ENCODE measurements around the gene SLC38A10. TPM values are rescaled to one million over a fixed set of nuclear protein-coding genes. Genes with fewer than 3 reads are reported as not detected.

SLC38A10 gene
- total and polyA plus RNA-seq, 7 donors = 7.8 to 88.7 (median 37.9) TPM

DNA sequence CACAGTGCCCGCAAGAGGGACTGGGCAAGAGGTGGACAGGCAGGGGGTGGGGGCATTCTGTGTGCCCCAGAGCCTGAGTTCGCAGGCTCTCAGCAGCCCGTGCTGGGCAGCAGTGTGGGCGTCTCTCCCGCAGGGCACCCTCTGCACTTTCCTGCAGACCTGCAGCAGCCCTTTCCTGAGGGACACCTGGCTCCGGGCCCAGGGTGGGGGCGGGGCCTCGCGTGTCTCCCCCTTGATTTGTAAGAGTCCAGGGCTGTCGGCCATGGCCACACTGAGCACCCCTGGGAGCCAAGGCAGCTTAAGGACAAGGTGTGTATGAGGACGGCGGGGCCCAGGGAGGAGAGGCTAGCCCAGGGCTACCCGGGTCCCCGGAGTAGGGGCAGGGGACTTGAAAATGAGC is 33.4 kb upstream of the SLC38A10 start:
- peaks cover 0 to 3% (median 0%) of the 10 kb centered on the region in 3 donors for H3K27me3 ChIP-seq
- H3K27ac ChIP-seq = peak overlapping the region; percentile 78 to 89 (median 82)
- no peak overlapping the region for H3K4me3 ChIP-seq
- H3K4me1 ChIP-seq = peaks cover 0 to 42% (median 34%) of the 10 kb centered on the region in 4 donors
- H3K9me3 ChIP-seq = no peaks in the 10 kb centered on the region
- intact Hi-C loops (cut with DNase I) = no loop called here
- no peaks in the 10 kb centered on the region for H3K36me3 ChIP-seq
- no peak for TF ChIP-seq POLR2AphosphoS5 (IDR thresholded peaks at IDR 0.05)
- no peak for DNase-seq
- WGBS, 2 donors = 38 to 60% methylated on average over 14 of the region's 14 CpGs

DNA sequence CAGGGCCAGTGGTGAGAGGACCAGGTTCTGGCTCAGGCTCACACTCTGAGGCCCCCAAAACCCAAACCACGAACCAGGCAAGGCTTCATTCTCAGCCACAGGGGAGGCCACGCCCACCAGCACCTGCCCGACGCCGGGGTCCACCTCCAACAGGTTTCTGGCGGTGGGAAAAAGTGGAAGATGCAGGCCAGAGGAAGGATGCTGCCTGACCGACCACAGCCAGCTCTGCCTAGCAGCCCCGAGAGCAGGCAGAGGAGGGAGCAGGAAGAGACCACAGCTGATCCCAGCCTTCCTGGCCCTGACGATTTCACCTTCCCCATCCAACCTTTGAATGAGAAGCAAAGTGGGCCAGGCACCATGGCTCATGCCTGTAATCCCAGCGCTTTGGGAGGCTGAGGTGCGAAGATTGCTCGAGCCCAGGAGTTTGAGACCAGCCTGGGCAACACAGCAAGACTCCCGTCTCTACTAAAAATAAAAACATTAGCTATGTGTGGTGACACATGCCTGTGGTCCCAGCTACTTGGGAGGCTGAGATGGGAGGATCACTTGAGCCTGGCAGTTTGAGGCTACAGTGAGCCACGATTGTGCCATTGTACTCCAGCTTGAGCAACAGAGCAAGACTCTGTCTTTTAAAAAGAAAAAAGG is 30.7 kb upstream of the SLC38A10 start:
- H3K27me3 ChIP-seq = peaks cover 0 to 10% (median 0%) of the 10 kb centered on the region in 3 donors
- H3K27ac ChIP-seq = peak overlapping the region in 1 of 4 donors; percentile 43
- intact Hi-C loops (cut with DNase I) = no loop called here
- WGBS, 2 donors = 63 to 80% methylated on average over 14 of the region's 14 CpGs
- no peak for DNase-seq
- H3K9me3 ChIP-seq = no peaks in the 10 kb centered on the region
- no peaks in the 10 kb centered on the region for H3K36me3 ChIP-seq
- TF ChIP-seq POLR2AphosphoS5 (IDR thresholded peaks at IDR 0.05) (no peak), EP300 (IDR thresholded peaks at IDR 0.05) (no peak), POLR2A (IDR thresholded peaks at IDR 0.05) (no peak)
- peaks cover 0 to 40% (median 30%) of the 10 kb centered on the region in 4 donors for H3K4me1 ChIP-seq
- no peak overlapping the region for H3K4me3 ChIP-seq

DNA sequence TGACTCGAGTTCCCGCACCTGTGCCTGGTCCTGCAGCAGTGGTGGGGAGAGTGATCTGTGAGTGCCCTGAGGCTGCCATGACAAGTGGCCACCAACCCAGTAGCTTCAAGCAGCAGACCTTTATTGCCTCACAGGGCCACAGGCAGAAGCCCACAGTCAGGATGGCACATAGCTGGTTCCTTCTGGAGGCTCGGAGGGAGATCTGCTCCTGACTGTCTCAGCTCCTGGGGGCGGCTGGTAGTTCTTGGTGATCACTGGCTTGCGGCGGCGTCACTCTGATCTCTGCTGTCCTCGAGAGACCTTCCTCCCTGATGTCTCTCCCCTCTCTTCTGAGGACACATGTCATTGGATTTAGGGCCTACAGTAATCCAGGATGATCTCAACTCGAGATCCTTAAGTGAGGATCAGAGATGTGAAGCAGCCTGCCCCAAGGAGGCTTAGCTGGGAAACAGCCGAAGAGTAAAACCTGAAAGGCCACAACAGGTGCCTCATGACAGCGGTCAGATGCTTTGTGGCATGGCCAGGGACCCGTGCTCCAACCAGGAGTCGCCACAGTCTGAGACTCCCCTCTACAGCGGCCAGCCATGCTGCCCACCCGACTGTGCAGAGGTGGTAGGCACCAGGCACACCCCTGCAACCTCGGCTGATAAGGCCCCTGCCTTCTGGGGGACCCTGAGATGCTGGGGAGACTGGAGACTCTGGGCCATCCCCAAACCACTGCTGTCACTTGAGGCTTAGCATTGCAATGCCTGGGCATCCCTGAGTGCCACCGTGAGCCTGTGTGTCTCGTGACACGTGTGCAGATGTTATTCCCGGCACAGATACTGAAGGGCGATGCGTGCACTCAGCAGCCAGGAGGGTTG is 30.0 kb upstream of the SLC38A10 start:
- Histone ChIP-seq H3K4me3 (no peak overlapping the region), H3K9me3 (no peaks in the 10 kb centered on the region), H3K27me3 (peaks cover 0 to 10% (median 0%) of the 10 kb centered on the region in 3 donors), H3K4me1 (peaks cover 0 to 34% (median 24%) of the 10 kb centered on the region in 4 donors), H3K27ac (no peak overlapping the region), H3K36me3 (no peaks in the 10 kb centered on the region)
- intact Hi-C loops (cut with DNase I) = no loop called here
- 86 to 90% methylated on average over 22 of the region's 22 CpGs for WGBS, 2 donors
- DNase-seq = no peak
- TF ChIP-seq, protein P1, sequence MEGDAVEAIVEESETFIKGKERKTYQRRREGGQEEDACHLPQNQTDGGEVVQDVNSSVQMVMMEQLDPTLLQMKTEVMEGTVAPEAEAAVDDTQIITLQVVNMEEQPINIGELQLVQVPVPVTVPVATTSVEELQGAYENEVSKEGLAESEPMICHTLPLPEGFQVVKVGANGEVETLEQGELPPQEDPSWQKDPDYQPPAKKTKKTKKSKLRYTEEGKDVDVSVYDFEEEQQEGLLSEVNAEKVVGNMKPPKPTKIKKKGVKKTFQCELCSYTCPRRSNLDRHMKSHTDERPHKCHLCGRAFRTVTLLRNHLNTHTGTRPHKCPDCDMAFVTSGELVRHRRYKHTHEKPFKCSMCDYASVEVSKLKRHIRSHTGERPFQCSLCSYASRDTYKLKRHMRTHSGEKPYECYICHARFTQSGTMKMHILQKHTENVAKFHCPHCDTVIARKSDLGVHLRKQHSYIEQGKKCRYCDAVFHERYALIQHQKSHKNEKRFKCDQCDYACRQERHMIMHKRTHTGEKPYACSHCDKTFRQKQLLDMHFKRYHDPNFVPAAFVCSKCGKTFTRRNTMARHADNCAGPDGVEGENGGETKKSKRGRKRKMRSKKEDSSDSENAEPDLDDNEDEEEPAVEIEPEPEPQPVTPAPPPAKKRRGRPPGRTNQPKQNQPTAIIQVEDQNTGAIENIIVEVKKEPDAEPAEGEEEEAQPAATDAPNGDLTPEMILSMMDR (IDR thresholded peaks at IDR 0.05) = no peak
- TF ChIP-seq EP300 (IDR thresholded peaks at IDR 0.05) = no peak
- TF ChIP-seq POLR2A (IDR thresholded peaks at IDR 0.05) = no peak
- TF ChIP-seq POLR2AphosphoS5 (IDR thresholded peaks at IDR 0.05) = no peak

DNA sequence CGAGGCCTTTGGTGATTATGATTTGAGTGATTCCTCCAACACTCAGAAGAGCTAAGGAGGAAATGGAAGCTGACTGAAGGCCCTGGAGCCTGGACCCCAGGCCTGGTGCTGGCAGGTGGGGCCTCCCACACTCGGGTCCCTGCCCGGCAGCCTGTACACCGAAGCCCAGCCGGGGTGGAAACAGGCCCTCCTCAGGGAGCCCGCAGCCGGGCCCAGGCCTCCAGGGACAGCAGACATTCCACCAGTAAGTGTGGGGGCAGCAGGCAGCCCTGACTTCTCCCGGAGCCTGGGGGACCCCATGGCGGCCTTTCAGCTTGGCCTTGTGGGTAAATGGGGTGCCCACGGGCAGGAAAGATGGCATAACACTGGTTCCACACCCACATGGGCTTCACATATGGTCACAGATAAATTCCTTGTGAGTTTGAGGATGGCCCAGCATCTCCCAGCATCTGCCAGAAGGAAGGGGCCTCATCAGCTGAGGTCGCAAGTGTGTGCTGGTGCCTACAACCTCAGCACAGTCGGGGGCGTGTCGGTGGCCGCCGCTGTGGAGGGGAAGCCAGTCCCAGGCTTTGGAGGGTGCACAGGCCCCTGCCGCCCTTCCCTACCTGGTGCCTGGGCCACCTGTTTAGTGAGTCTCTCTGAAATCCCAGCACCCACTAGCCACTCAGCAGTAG is 29.2 kb upstream of the SLC38A10 start:
- Histone ChIP-seq H3K4me1 (peaks cover 0 to 26% (median 17%) of the 10 kb centered on the region in 4 donors), H3K36me3 (no peaks in the 10 kb centered on the region), H3K27ac (no peak overlapping the region), H3K27me3 (peaks cover 0 to 10% (median 0%) of the 10 kb centered on the region in 3 donors), H3K9me3 (no peaks in the 10 kb centered on the region), H3K4me3 (no peak overlapping the region)
- 91 to 94% methylated on average over 17 of the region's 17 CpGs for WGBS, 2 donors
- DNase-seq = no peak
- TF ChIP-seq EP300 (IDR thresholded peaks at IDR 0.05) = no peak
- intact Hi-C loops (cut with DNase I) = no loop called here

DNA sequence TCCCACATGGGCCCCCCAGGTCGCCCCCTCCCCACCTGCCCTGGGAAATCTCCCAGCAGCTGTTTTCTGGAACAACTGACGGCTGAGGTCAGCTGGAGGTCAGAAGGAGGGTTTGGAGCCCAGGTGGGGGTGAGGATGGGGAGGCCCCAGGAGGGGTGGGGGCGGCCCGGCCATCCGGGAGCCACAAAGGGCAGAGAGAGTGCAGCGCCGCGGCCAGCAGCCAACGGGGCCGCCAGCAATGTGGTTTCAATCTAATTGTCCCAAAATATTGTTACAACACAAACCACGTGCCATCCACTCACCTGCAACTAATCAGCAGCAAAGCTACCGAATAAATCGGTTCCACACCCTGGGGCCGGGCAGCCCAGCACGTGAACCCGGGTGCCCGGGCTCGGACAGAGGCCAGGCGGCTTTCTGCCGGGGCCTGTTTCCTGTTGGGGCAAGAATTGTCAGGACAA is 28.3 kb upstream of the SLC38A10 start:
- no peak for DNase-seq
- intact Hi-C loops (cut with DNase I) = no loop called here
- TF ChIP-seq, protein P1 (IDR thresholded peaks at IDR 0.05) = no peak
- peak in 1 of 4 donors; percentile 10 for TF ChIP-seq POLR2AphosphoS5 (IDR thresholded peaks at IDR 0.05)
- no peak for TF ChIP-seq EP300 (IDR thresholded peaks at IDR 0.05)
- TF ChIP-seq POLR2A (IDR thresholded peaks at IDR 0.05) = no peak

DNA sequence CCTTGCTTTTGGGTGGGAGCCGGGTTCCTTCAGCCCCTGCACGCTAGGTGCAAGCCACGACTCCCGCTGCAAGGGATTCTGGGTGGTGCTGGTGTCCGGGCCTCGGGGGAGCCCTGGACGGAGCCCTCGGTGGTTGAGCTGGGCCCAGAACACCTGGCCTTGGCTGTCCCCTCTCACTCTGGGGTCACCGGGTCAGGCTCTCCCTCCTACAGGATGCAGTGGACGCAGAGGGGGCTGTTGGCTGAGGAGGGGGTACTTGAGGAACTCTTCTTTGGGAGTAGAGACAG is 27.9 kb upstream of the SLC38A10 start:
- Histone ChIP-seq H3K9me3 (no peaks in the 10 kb centered on the region), H3K4me1 (peaks cover 0 to 13% (median 4%) of the 10 kb centered on the region in 4 donors), H3K27me3 (peaks cover 0 to 10% (median 0%) of the 10 kb centered on the region in 3 donors), H3K36me3 (no peaks in the 10 kb centered on the region), H3K27ac (no peak overlapping the region), H3K4me3 (no peak overlapping the region)
- no peak for DNase-seq
- intact Hi-C loops (cut with DNase I) = no loop called here
- 84 to 91% methylated on average over 10 of the region's 10 CpGs for WGBS, 2 donors
- no peak for TF ChIP-seq POLR2AphosphoS5 (IDR thresholded peaks at IDR 0.05)
- TF ChIP-seq, protein P1 (IDR thresholded peaks at IDR 0.05) = no peak
- no peak for TF ChIP-seq EP300 (IDR thresholded peaks at IDR 0.05)
- TF ChIP-seq POLR2A (IDR thresholded peaks at IDR 0.05) = no peak

More for the DNA sequence above, 28.3 kb upstream of the SLC38A10 start:
- H3K27me3 ChIP-seq = peaks cover 0 to 10% (median 0%) of the 10 kb centered on the region in 3 donors
- peaks cover 0 to 18% (median 8%) of the 10 kb centered on the region in 4 donors for H3K4me1 ChIP-seq
- no peak overlapping the region for H3K4me3 ChIP-seq
- H3K27ac ChIP-seq = no peak overlapping the region
- no peaks in the 10 kb centered on the region for H3K9me3 ChIP-seq
- WGBS, 2 donors = 78 to 82% methylated on average over 20 of the region's 20 CpGs
- no peaks in the 10 kb centered on the region for H3K36me3 ChIP-seq
